Panc1 (cell line): ENCODE measurements around the gene JADE3. TPM values are rescaled to one million over a fixed set of nuclear protein-coding genes. Genes with fewer than 3 reads are reported as not detected.

ENCODE experiments used
- ATAC-seq: fragments of 200-7000 bp; cut with Tn5 transposase; 2 replicates; pipeline ENCODE4 v1.9.1; 2020; ENCODE audit warnings: mild to moderate bottlenecking, moderate library complexity
- BruUV-seq: library from RNA; stranded (reverse); fragments of 400-500 nt; replicated peaks from 2 replicates; lab custom pipeline; 2021; lab: Mats Ljungman, UMichigan
- CTCF ChIA-PET: fragments of 300-600 bp; sonication (Branson Sonifier 250); formaldehyde crosslinking; loops from one replicate; lab custom pipeline; 2022; ENCODE audit warnings: antibody characterized with exemption; lab: Charles Lee
- POLR2A ChIA-PET: fragments of 300-600 bp; sonication (Branson Sonifier 250); formaldehyde crosslinking; loops from one replicate; lab custom pipeline; 2022; ENCODE audit warnings: antibody characterized with exemption; lab: Charles Lee
- DNase-seq: peaks from one replicate; pipeline ENCODE4 v3.0.0-alpha.2; 2010; ENCODE audit warnings: low read depth, low spot score
- H3K27ac ChIP-seq: 2 replicates; pipeline ENCODE4 v1.5.1; 2011; ENCODE audit warnings: mild to moderate bottlenecking, low read length, inconsistent platforms
- H3K27me3 ChIP-seq: fragments of 200-500 bp; sonication (Bioruptor generic); 2 replicates; pipeline ENCODE4 v1.6.0; 2014; ENCODE audit warnings: low read length, inconsistent platforms; ENCODE audit not compliant: control insufficient read depth, insufficient read depth
- H3K36me3 ChIP-seq: fragments of 200-500 bp; sonication (Bioruptor generic); 2 replicates; pipeline ENCODE4 v1.5.1; 2014; ENCODE audit warnings: inconsistent platforms, mild to moderate bottlenecking, low read length, moderate library complexity; ENCODE audit not compliant: control insufficient read depth, insufficient read depth
- H3K4me1 ChIP-seq: 2 replicates; pipeline ENCODE4 v1.5.1; 2011; ENCODE audit warnings: inconsistent platforms, mild to moderate bottlenecking, low read length, moderate library complexity; ENCODE audit not compliant: control insufficient read depth, insufficient read depth
- H3K4me3 ChIP-seq, 2 experiments: 2 replicates each; pipeline ENCODE4 v1.5.1; 2011 to 2012; ENCODE audit warnings: low read depth in 2 of 2, low read length in 2 of 2, mild to moderate bottlenecking in 2 of 2, inconsistent platforms in 1 of 2, moderate library complexity in 1 of 2
- H3K9me3 ChIP-seq: fragments of 200-500 bp; sonication (Bioruptor generic); 2 replicates; pipeline ENCODE4 v1.5.1; 2014; ENCODE audit warnings: low read depth, mild to moderate bottlenecking, inconsistent platforms, low read length, moderate library complexity; ENCODE audit not compliant: control insufficient read depth, insufficient read depth
- POLR2AphosphoS5 ChIP-seq: IDR thresholded peaks from 2 replicates; pipeline ENCODE4 v1.6.1; 2012; ENCODE audit warnings: mild to moderate bottlenecking, low read depth, low read length, moderate library complexity
- REST ChIP-seq, 2 experiments: IDR thresholded peaks; 2 replicates each; pipeline ENCODE4 v1.6.1; 2011 to 2012; ENCODE audit warnings: low read depth in 2 of 2, control low read depth in 1 of 2, low read length in 1 of 2, mild to moderate bottlenecking in 1 of 2, moderate library complexity in 1 of 2; ENCODE audit not compliant: insufficient read depth in 1 of 2
- SIN3A ChIP-seq: IDR thresholded peaks from 2 replicates; pipeline ENCODE4 v1.6.1; 2012; ENCODE audit warnings: low read depth, mild to moderate bottlenecking, low read length, moderate library complexity, borderline replicate concordance; ENCODE audit not compliant: insufficient read depth
- TCF7L2 ChIP-seq: IDR thresholded peaks from 2 replicates; pipeline ENCODE4 v1.6.1; 2011; ENCODE audit warnings: mild to moderate bottlenecking, low read depth, low read length, inconsistent platforms
- in situ Hi-C: cut with HindIII; loops from 2 replicates; pipeline ENCODE4 v1.10.0; 2016; ENCODE audit warnings: low sequenced_read_pairs, low pct_unique_long_range_greater_than_20kb
- intact Hi-C: fragments of 100-400 bp; cut with micrococcal nuclease; formaldehyde crosslinking; loops from one replicate; pipeline ENCODE4 v1.10.0; 2022; ENCODE audit not compliant: unreplicated experiment
- total RNA-seq: library from RNA; stranded (reverse); gene quantifications from one replicate; pipeline ENCODE4 v1.2.1, GENCODE V29; 2021; ENCODE audit not compliant: unreplicated experiment
- TF ChIP-seq, protein P1 (sequence below): fragments of 450-650 bp; IDR thresholded peaks from 2 replicates; pipeline ENCODE4 v1.5.1; 2017; ENCODE audit warnings: mild to moderate bottlenecking

The JADE3 gene
- total RNA-seq, 1 experiment from 2014 or later, result 22.2 TPM

- Histone ChIP-seq H3K27me3 (no peaks in the 10 kb centered on the region), H3K4me1 (no peaks in the 10 kb centered on the region), H3K36me3 (no peaks in the 10 kb centered on the region), H3K4me3 (no peak overlapping the region), H3K9me3 (no peaks in the 10 kb centered on the region), H3K27ac (no peak overlapping the region)
- in situ Hi-C loops (no loop called here), intact Hi-C loops (no loop called here)
- ATAC-seq, result no peak
- ChIA-PET CTCF (no interaction called here), POLR2A (no interaction called here)
- TF ChIP-seq REST (IDR thresholded peaks at IDR 0.05; ENCODE audit: insufficient read depth in 1 of 2, low read depth in 2 of 2, low read length in 1 of 2), result no peak
- TF ChIP-seq, protein P1, sequence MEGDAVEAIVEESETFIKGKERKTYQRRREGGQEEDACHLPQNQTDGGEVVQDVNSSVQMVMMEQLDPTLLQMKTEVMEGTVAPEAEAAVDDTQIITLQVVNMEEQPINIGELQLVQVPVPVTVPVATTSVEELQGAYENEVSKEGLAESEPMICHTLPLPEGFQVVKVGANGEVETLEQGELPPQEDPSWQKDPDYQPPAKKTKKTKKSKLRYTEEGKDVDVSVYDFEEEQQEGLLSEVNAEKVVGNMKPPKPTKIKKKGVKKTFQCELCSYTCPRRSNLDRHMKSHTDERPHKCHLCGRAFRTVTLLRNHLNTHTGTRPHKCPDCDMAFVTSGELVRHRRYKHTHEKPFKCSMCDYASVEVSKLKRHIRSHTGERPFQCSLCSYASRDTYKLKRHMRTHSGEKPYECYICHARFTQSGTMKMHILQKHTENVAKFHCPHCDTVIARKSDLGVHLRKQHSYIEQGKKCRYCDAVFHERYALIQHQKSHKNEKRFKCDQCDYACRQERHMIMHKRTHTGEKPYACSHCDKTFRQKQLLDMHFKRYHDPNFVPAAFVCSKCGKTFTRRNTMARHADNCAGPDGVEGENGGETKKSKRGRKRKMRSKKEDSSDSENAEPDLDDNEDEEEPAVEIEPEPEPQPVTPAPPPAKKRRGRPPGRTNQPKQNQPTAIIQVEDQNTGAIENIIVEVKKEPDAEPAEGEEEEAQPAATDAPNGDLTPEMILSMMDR, result no peak
- BruUV-seq, result no TSS peak
- no peak for DNase-seq
Measured at GRCh38 chrX:46920235-46920634, 8.0 kb downstream of the JADE3 start.

GRCh38 chrX:46922611-46923010 is 10.4 kb downstream of the JADE3 start:
- no peaks in the 10 kb centered on the region for H3K4me1 ChIP-seq
- H3K27me3 ChIP-seq, result no peaks in the 10 kb centered on the region
- BruUV-seq, result no TSS peak
- in situ Hi-C loops (no loop called here), intact Hi-C loops (no loop called here)
- no peak for DNase-seq
- no peak overlapping the region for H3K27ac ChIP-seq
- no peak for ATAC-seq
- TF ChIP-seq SIN3A (no peak), POLR2AphosphoS5 (no peak), REST (IDR thresholded peaks at IDR 0.05; ENCODE audit: insufficient read depth in 1 of 2, low read depth in 2 of 2, low read length in 1 of 2) (no peak), TCF7L2 (no peak)
- TF ChIP-seq, protein P1, result no peak
- H3K36me3 ChIP-seq, result no peaks in the 10 kb centered on the region
- CTCF ChIA-PET, result no interaction called here
- POLR2A ChIA-PET, result no interaction called here
- no peak overlapping the region for H3K4me3 ChIP-seq
- no peaks in the 10 kb centered on the region for H3K9me3 ChIP-seq
